BLaER1 treated with 17β-estradiol and CSF1 and Interleukin-3, amounts not matched to agents 10 nM and 100 nM (cell line): ENCODE measurements around the gene HDAC10.

Experiments used
- H3K27ac ChIP-seq, 11 experiments: shearing (Covaris generic); formaldehyde crosslinking; 2 replicates each; pipeline ENCODE4 v1.8.1; 2022
- H3K27me3 ChIP-seq, 11 experiments: shearing (Covaris generic); formaldehyde crosslinking; 2 replicates each; pipeline ENCODE4 v1.8.1; 2022
- H3K36me3 ChIP-seq, 11 experiments: shearing (Covaris generic); formaldehyde crosslinking; 2 replicates each; pipeline ENCODE4 v1.8.1; 2022
- H3K4me1 ChIP-seq, 10 experiments: shearing (Covaris generic); formaldehyde crosslinking; 2 replicates each; pipeline ENCODE4 v1.8.1; 2022
- H3K4me2 ChIP-seq, 11 experiments: shearing (Covaris generic); formaldehyde crosslinking; 2 replicates each; pipeline ENCODE4 v1.8.1; 2022
- H3K4me3 ChIP-seq, 10 experiments: shearing (Covaris generic); formaldehyde crosslinking; 2 replicates each; pipeline ENCODE4 v1.8.1; 2022
- H3K9ac ChIP-seq, 11 experiments: shearing (Covaris generic); formaldehyde crosslinking; 2 replicates each; pipeline ENCODE4 v1.8.1; 2022
- H3K9me3 ChIP-seq, 11 experiments: shearing (Covaris generic); formaldehyde crosslinking; replicated peaks in 1 of 11; 2 replicates each; pipeline ENCODE4 v1.8.1; 2022
- H4K20me1 ChIP-seq, 11 experiments: shearing (Covaris generic); formaldehyde crosslinking; 2 replicates each; pipeline ENCODE4 v1.8.1; 2022
- Cebpa-rat ChIP-seq, 11 experiments: shearing (Covaris generic); IDR thresholded peaks; 2 replicates each; pipeline ENCODE4 v1.8.1; 2022

HDAC10 gene

GRCh38 chr22:50197000-50197800 lies 53.9 kb downstream of the HDAC10 start:
- H3K4me2 ChIP-seq = peak overlapping the region in 8 of 11 experiments; percentile 86 to 100 (median 98); a peak in 15 of 22 replicates
- peaks cover 41 to 95% (median 83%) of the 10 kb centered on the region in 11 experiments; a peak in 21 of 22 replicates for H4K20me1 ChIP-seq
- no peak for TF ChIP-seq Cebpa-rat (IDR thresholded peaks at IDR 0.05)
- H3K27me3 ChIP-seq = peaks cover 0 to 35% (median 0%) of the 10 kb centered on the region in 11 experiments; a peak in 6 of 22 replicates
- H3K4me1 ChIP-seq = peaks cover 51 to 90% (median 84%) of the 10 kb centered on the region in 10 experiments
- no peaks in the 10 kb centered on the region for H3K9me3 ChIP-seq
- H3K36me3 ChIP-seq = peaks cover 37 to 65% (median 56%) of the 10 kb centered on the region in 11 experiments
- H3K4me3 ChIP-seq = no peak overlapping the region
- no peak overlapping the region for H3K27ac ChIP-seq
- H3K9ac ChIP-seq = 0 out of 22 replicates have a peak overlapping the region, but pooled peaks of 1 of the 11 experiments have one; percentile 9

- TF ChIP-seq Cebpa-rat (IDR thresholded peaks at IDR 0.05) = no peak
Measured at GRCh38 chr22:50196256-50196655, 54.8 kb downstream of the HDAC10 start.

More at GRCh38 chr22:50196256-50196655, 54.8 kb downstream of the HDAC10 start:
- Histone ChIP-seq H4K20me1 (peaks cover 32 to 95% (median 81%) of the 10 kb centered on the region in 11 experiments; a peak in 21 of 22 replicates), H3K4me1 (peaks cover 57 to 92% (median 88%) of the 10 kb centered on the region in 10 experiments), H3K9ac (peak overlapping the region in 7 of 11 experiments; percentile 12 to 99 (median 96); a peak in 9 of 22 replicates), H3K4me2 (peak overlapping the region in 10 of 11 experiments; percentile 86 to 100 (median 98); a peak in 19 of 22 replicates), H3K9me3 (no peaks in the 10 kb centered on the region), H3K27ac (peak overlapping the region in 5 of 11 experiments; percentile 10 to 99 (median 29); a peak in 6 of 22 replicates), H3K27me3 (peaks cover 0 to 35% (median 0%) of the 10 kb centered on the region in 11 experiments; a peak in 6 of 22 replicates), H3K36me3 (peaks cover 37 to 65% (median 56%) of the 10 kb centered on the region in 11 experiments), H3K4me3 (no peak overlapping the region)
